H9 (cell line): ENCODE data around the gene SOX12. TPM values are rescaled to one million over a fixed set of nuclear protein-coding genes. Genes with fewer than 3 reads are reported as not detected.

Source experiments
- DNase-seq: peaks from one replicate; pipeline ENCODE4 v3.0.0-alpha.2; 2017
- H2AFZ ChIP-seq: one replicate; pipeline ENCODE4 v1.6.1; 2013; ENCODE audit warnings: mild to moderate bottlenecking, low read length, control low read depth, moderate library complexity
- H2AK5ac ChIP-seq: 2 replicates; pipeline ENCODE4 v1.6.1; 2013; ENCODE audit warnings: low read length, control low read depth, mixed read lengths; ENCODE audit not compliant: insufficient read length
- H2BK120ac ChIP-seq: one replicate; pipeline ENCODE4 v1.6.1; 2013; ENCODE audit warnings: low read depth, mild to moderate bottlenecking, low read length, control low read depth, inconsistent platforms; ENCODE audit not compliant: poor library complexity, severe bottlenecking
- H2BK12ac ChIP-seq: 2 replicates; pipeline ENCODE4 v1.6.1; 2013; ENCODE audit warnings: low read length, control low read depth, mixed read lengths, low read depth; ENCODE audit not compliant: insufficient read length
- H2BK15ac ChIP-seq: 2 replicates; pipeline ENCODE4 v1.6.1; 2013; ENCODE audit warnings: low read depth, low read length, control low read depth
- H2BK20ac ChIP-seq: one replicate; pipeline ENCODE4 v1.6.1; 2013; ENCODE audit warnings: low read depth, mild to moderate bottlenecking, low read length, control low read depth, inconsistent platforms; ENCODE audit not compliant: poor library complexity, severe bottlenecking
- H2BK5ac ChIP-seq: 2 replicates; pipeline ENCODE4 v1.6.1; 2013; ENCODE audit warnings: low read length, control low read depth, mixed read lengths; ENCODE audit not compliant: insufficient read length
- H3K14ac ChIP-seq: 2 replicates; pipeline ENCODE4 v1.6.1; 2013; ENCODE audit warnings: low read length, control low read depth; ENCODE audit not compliant: insufficient read depth
- H3K18ac ChIP-seq: 2 replicates; pipeline ENCODE4 v1.6.1; 2013; ENCODE audit warnings: low read depth, mild to moderate bottlenecking, mixed read lengths, low read length, control low read depth; ENCODE audit not compliant: insufficient read length
- H3K23ac ChIP-seq: 2 replicates; pipeline ENCODE4 v1.6.1; 2013; ENCODE audit warnings: low read length, control low read depth, mixed read lengths, low read depth; ENCODE audit not compliant: insufficient read length
- H3K23me2 ChIP-seq: 2 replicates; pipeline ENCODE4 v1.6.1; 2013; ENCODE audit warnings: low read depth, mild to moderate bottlenecking, mixed read lengths, low read length, control low read depth; ENCODE audit not compliant: insufficient read length, poor library complexity, severe bottlenecking
- H3K27ac ChIP-seq: 2 replicates; pipeline ENCODE4 v1.5.1; 2013; ENCODE audit warnings: low read length, control low read depth, mixed read lengths, low read depth; ENCODE audit not compliant: insufficient read length
- H3K27me3 ChIP-seq: 2 replicates; pipeline ENCODE4 v1.6.1; 2013; ENCODE audit warnings: low read length, control low read depth, inconsistent platforms; ENCODE audit not compliant: insufficient read depth
- H3K4ac ChIP-seq: 2 replicates; pipeline ENCODE4 v1.6.1; 2013; ENCODE audit warnings: low read depth, mild to moderate bottlenecking, control low read depth, inconsistent platforms, low read length, moderate library complexity
- H3K4me1 ChIP-seq: 2 replicates; pipeline ENCODE4 v1.6.1; 2013; ENCODE audit warnings: low read length, control low read depth, inconsistent platforms; ENCODE audit not compliant: insufficient read depth
- H3K4me2 ChIP-seq: 2 replicates; pipeline ENCODE4 v1.6.1; 2013; ENCODE audit warnings: low read length, control low read depth, mixed read lengths; ENCODE audit not compliant: insufficient read length, insufficient read depth
- H3K56ac ChIP-seq: 2 replicates; pipeline ENCODE4 v1.6.1; 2013; ENCODE audit warnings: low read depth, mild to moderate bottlenecking, mixed read lengths, low read length, control low read depth; ENCODE audit not compliant: insufficient read length
- H3K79me1 ChIP-seq: 2 replicates; pipeline ENCODE4 v1.6.1; 2013; ENCODE audit warnings: low read depth, mild to moderate bottlenecking, moderate library complexity, low read length, control low read depth, inconsistent platforms; ENCODE audit not compliant: insufficient read depth, poor library complexity, severe bottlenecking
- H3K79me2 ChIP-seq: 2 replicates; pipeline ENCODE4 v1.6.1; 2013; ENCODE audit warnings: low read length, control low read depth, inconsistent platforms; ENCODE audit not compliant: insufficient read depth
- H3K9ac ChIP-seq: 2 replicates; pipeline ENCODE4 v1.6.1; 2013; ENCODE audit warnings: low read length, control low read depth, mixed read lengths; ENCODE audit not compliant: insufficient read length; ENCODE audit errors: extremely low read depth
- H3K9me3 ChIP-seq: one replicate; pipeline ENCODE4 v1.6.1; 2013; ENCODE audit warnings: low read depth, low read length, inconsistent platforms; ENCODE audit not compliant: control insufficient read depth
- H3T11ph ChIP-seq: one replicate; pipeline ENCODE4 v1.6.1; 2013; ENCODE audit warnings: mild to moderate bottlenecking, low read length, control low read depth, inconsistent platforms
- H4K20me1 ChIP-seq: one replicate; pipeline ENCODE4 v1.6.1; 2013; ENCODE audit not compliant: control insufficient read depth, insufficient read length, insufficient read depth
- H4K5ac ChIP-seq: 2 replicates; pipeline ENCODE4 v1.6.1; 2013; ENCODE audit warnings: low read depth, mild to moderate bottlenecking, mixed read lengths, low read length, control low read depth; ENCODE audit not compliant: insufficient read length
- H4K8ac ChIP-seq: replicated peaks from 2 replicates; pipeline ENCODE4 v1.6.1; 2013; ENCODE audit warnings: low read length, control low read depth, mixed read lengths, low read depth; ENCODE audit not compliant: insufficient read length
- H4K91ac ChIP-seq: 2 replicates; pipeline ENCODE4 v1.6.1; 2013; ENCODE audit warnings: low read depth, mild to moderate bottlenecking, moderate library complexity, mixed read lengths, low read length, control low read depth; ENCODE audit not compliant: insufficient read length
- H3K27ac Mint-ChIP-seq, 3 experiments: 2 replicates in 2 of 3; 3 replicates in 1 of 3; pipeline ENCODE4 v1.8.0; 2020 to 2021; ENCODE audit warnings: mixed read lengths in 3 of 3, mild to moderate bottlenecking in 1 of 3, moderate library complexity in 1 of 3
- H3K27me3 Mint-ChIP-seq: 2 replicates; pipeline ENCODE4 v1.8.0; 2021; ENCODE audit warnings: low read depth, mild to moderate bottlenecking, moderate library complexity, mixed read lengths
- H3K36me3 Mint-ChIP-seq, 3 experiments: 2 replicates in 2 of 3; 3 replicates in 1 of 3; pipeline ENCODE4 v1.8.0; 2020 to 2021; ENCODE audit warnings: low read depth in 3 of 3, mixed read lengths in 3 of 3; ENCODE audit not compliant: insufficient read depth in 1 of 3
- H3K4me1 Mint-ChIP-seq, 2 experiments: 2 replicates each; pipeline ENCODE4 v1.8.0; 2020; ENCODE audit warnings: mixed read lengths in 2 of 2
- H3K4me3 Mint-ChIP-seq, 2 experiments: 2 replicates in 1 of 2; 3 replicates in 1 of 2; pipeline ENCODE4 v1.8.0; 2020 to 2021; ENCODE audit warnings: mild to moderate bottlenecking in 2 of 2, mixed read lengths in 2 of 2, moderate library complexity in 1 of 2
- H3K9me3 Mint-ChIP-seq, 2 experiments: 2 replicates in 1 of 2; 3 replicates in 1 of 2; pipeline ENCODE4 v1.8.0; 2020; ENCODE audit warnings: mild to moderate bottlenecking in 2 of 2, mixed read lengths in 2 of 2, moderate library complexity in 1 of 2
- CTCF ChIP-seq: fragments of 200-600 bp; sonication (generic); conservative IDR thresholded peaks from 3 replicates; pipeline ENCODE4 v1.8.0; 2021; ENCODE audit warnings: antibody characterized with exemption, mild to moderate bottlenecking
- WGBS: extraction: QIAGEN DNeasy Blood & Tissue Kit; methylation state at CpG from one replicate; pipeline ENCODE4 v1.1.7; 2013; ENCODE audit warnings: missing lambda C conversion rate, low lambda C conversion rate, mixed read lengths; ENCODE audit not compliant: insufficient read length; ENCODE audit errors: extremely low coverage; 5-methylcytosine and 5-hydroxymethylcytosine counted together
- total RNA-seq: library from RNA; stranded (reverse); gene quantifications from 2 replicates; pipeline ENCODE4 v1.2.1, GENCODE V29; 2021

Gene SOX12
- total RNA-seq, 1 experiment from 2014 or later: 54.4 TPM

DNA sequence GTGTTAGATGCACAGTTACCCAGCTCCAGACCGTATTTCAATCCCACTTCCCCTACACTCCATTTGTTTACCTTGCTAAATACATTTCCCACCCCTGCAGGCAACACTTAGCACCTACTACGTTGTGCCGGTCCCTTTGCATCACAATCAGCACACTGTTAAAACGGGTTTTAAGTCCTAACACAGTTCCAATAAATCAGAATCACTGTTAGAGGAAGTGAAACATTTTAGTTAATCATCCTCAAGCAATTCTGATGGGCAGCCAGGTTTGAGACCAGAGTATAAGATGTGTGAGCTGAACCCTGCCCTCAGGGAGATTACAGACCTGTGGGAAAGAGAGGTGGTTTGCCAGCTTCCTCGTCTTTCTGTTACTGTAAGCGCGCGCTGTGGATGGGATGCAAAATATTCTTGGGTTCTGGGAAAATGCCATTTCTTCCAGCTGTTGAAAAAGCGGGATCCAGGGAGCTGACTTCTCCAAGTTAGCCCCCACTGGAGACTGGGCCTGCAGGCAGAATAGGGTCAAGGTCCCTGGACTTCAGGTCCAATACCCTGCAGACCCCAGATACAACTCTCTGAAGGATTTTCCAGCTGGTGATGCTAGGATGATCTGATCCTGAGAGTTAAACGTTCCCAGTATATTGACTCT is 24.9 kb upstream of the SOX12 start:
- H2AFZ ChIP-seq: no peak overlapping the region
- no peak overlapping the region for H3K23ac ChIP-seq
- H2BK20ac ChIP-seq: no peak overlapping the region
- H3K27ac Mint-ChIP-seq: peak overlapping the region; percentile 94 to 98 (median 98)
- no peak overlapping the region for H4K8ac ChIP-seq
- H3K27ac ChIP-seq: peak overlapping the region; percentile 55
- H3K9ac ChIP-seq: peak overlapping the region; percentile 48
- peak; percentile 50 for DNase-seq
- H3K4ac ChIP-seq: no peak overlapping the region
- H2BK5ac ChIP-seq: no peak overlapping the region
- peaks cover 17% of the 10 kb centered on the region for H3K27me3 Mint-ChIP-seq
- H3K4me1 ChIP-seq: peaks cover 10% of the 10 kb centered on the region; the same call in 1 of the 2 replicates
- peak overlapping the region; percentile 95 to 99 for H3K4me3 Mint-ChIP-seq
- H2BK15ac ChIP-seq: no peak overlapping the region
- peaks cover 14 to 17% (median 15%) of the 10 kb centered on the region in 3 experiments for H3K36me3 Mint-ChIP-seq
- no peaks in the 10 kb centered on the region for H4K20me1 ChIP-seq
- WGBS: no CpG with 5 or more reads among the region's 10 CpGs
- no peak overlapping the region for H3T11ph ChIP-seq
- no peaks in the 10 kb centered on the region for H3K79me1 ChIP-seq
- H3K27me3 ChIP-seq: no peaks in the 10 kb centered on the region
- no peak overlapping the region for H3K14ac ChIP-seq
- H3K4me2 ChIP-seq: peak overlapping the region; percentile 96
- no peak overlapping the region for H2BK12ac ChIP-seq
- no peak overlapping the region for H4K5ac ChIP-seq
- no peaks in the 10 kb centered on the region for H3K9me3 ChIP-seq
- H2AK5ac ChIP-seq: no peak overlapping the region
- H3K79me2 ChIP-seq: peaks cover 17% of the 10 kb centered on the region; the same call in 1 of the 2 replicates
- peaks cover 50 to 54% of the 10 kb centered on the region in 2 experiments for H3K4me1 Mint-ChIP-seq
- H3K9me3 Mint-ChIP-seq: peaks cover 0 to 4% of the 10 kb centered on the region in 2 experiments; a peak in 3 of 5 replicates
- H3K23me2 ChIP-seq: peaks cover 24% of the 10 kb centered on the region
- no peak overlapping the region for H3K18ac ChIP-seq
- no peak for TF ChIP-seq CTCF
- no peak overlapping the region for H2BK120ac ChIP-seq
- no peak overlapping the region for H4K91ac ChIP-seq
- no peak overlapping the region for H3K56ac ChIP-seq
